KOPT-K1 (cell line): ENCODE results near the gene FEZF1.

Source experiments
- H3K27ac ChIP-seq: fragments of 200-600 bp; sonication (generic); 2 replicates; pipeline ENCODE4 v1.5.1; 2016; ENCODE audit warnings: antibody characterized with exemption, mild to moderate bottlenecking, low read depth, low read length; ENCODE audit not compliant: poor library complexity, severe bottlenecking
- H3K36me3 ChIP-seq: fragments of 200-600 bp; sonication (generic); 2 replicates; pipeline ENCODE4 v1.5.1; 2017; ENCODE audit warnings: antibody characterized with exemption, mild to moderate bottlenecking, low read length, moderate library complexity; ENCODE audit not compliant: insufficient read depth
- H3K9me3 ChIP-seq: fragments of 200-600 bp; sonication (generic); 2 replicates; pipeline ENCODE4 v1.5.1; 2017; ENCODE audit warnings: antibody characterized with exemption, low read length, mild to moderate bottlenecking; ENCODE audit not compliant: insufficient read depth, poor library complexity, severe bottlenecking

FEZF1 gene

GRCh38 chr7:122260336-122260735 is 44.2 kb downstream of the FEZF1 start:
- no peak overlapping the region for H3K27ac ChIP-seq
- no peaks in the 10 kb centered on the region for H3K9me3 ChIP-seq

GRCh38 chr7:122258971-122259370 is 45.6 kb downstream of the FEZF1 start:
- no peaks in the 10 kb centered on the region for H3K36me3 ChIP-seq
- H3K9me3 ChIP-seq, result no peaks in the 10 kb centered on the region
- H3K27ac ChIP-seq, result no peak overlapping the region

More at GRCh38 chr7:122260336-122260735, 44.2 kb downstream of the FEZF1 start:
- H3K36me3 ChIP-seq, result no peaks in the 10 kb centered on the region

DNA sequence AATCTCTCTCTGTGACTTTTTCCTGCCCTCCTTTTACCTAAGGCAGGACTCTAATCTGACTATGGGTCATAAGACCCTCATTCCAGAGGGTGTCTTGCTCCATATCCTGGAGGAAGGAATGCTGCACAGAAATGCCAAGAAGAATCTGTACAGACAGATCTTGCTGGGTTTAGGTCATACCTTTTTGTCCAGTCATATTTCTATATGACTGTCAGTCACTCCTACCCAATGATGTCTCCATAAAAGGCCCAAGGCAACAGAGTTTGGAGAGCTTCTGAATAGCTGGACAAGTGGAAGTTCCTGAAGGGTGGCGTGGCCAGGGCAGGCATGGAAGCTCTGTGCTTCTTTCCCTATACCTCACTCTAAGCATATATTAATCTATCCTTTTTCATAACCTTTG is 47.5 kb downstream of the FEZF1 start:
- Histone ChIP-seq H3K36me3 (no peaks in the 10 kb centered on the region), H3K9me3 (no peaks in the 10 kb centered on the region), H3K27ac (no peak overlapping the region)

- Histone ChIP-seq H3K27ac (no peak overlapping the region), H3K36me3 (no peaks in the 10 kb centered on the region), H3K9me3 (no peaks in the 10 kb centered on the region)
These were observed 48.5 kb downstream of the FEZF1 start for GRCh38 chr7:122256046-122256445.

GRCh38 chr7:122255454-122255853 is 49.1 kb downstream of the FEZF1 start:
- H3K27ac ChIP-seq, result no peak overlapping the region

More at GRCh38 chr7:122255454-122255853, 49.1 kb downstream of the FEZF1 start:
- Histone ChIP-seq H3K9me3 (no peaks in the 10 kb centered on the region), H3K36me3 (no peaks in the 10 kb centered on the region)
